Measurements from ENCODE around the gene LINGO3.

Gene LINGO3

DNA sequence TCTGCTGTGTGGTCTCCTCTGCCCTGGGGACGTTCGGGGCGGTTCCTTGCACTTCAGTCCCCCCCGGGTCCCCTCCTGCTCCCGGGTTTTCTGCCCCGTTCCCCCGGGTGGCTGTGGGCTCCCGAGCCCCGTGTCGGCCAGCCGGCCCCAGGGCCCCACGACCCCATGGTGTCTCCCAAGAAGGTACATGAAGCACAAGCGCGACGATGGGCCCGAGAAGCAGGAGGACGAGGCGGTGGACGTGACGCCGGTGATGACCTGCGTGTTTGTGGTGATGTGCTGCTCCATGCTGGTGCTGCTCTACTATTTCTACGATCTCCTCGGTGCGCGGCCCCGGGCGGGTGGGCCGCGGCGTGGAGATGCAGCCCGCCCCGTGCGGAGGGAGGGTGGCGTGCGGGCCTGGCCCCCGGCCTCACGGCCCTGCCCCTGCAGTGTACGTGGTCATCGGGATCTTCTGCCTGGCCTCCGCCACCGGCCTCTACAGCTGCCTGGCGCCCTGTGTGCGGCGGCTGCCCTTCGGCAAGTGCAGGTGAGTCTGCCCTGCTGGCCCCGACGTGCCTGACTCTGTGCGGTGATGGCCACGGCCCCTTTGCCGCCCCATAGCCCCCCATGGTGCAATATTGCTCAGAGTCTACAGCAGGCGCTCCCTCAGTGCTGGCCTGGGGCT is 31.8 kb upstream of the LINGO3 start:
- DNase-seq = no peak

DNA sequence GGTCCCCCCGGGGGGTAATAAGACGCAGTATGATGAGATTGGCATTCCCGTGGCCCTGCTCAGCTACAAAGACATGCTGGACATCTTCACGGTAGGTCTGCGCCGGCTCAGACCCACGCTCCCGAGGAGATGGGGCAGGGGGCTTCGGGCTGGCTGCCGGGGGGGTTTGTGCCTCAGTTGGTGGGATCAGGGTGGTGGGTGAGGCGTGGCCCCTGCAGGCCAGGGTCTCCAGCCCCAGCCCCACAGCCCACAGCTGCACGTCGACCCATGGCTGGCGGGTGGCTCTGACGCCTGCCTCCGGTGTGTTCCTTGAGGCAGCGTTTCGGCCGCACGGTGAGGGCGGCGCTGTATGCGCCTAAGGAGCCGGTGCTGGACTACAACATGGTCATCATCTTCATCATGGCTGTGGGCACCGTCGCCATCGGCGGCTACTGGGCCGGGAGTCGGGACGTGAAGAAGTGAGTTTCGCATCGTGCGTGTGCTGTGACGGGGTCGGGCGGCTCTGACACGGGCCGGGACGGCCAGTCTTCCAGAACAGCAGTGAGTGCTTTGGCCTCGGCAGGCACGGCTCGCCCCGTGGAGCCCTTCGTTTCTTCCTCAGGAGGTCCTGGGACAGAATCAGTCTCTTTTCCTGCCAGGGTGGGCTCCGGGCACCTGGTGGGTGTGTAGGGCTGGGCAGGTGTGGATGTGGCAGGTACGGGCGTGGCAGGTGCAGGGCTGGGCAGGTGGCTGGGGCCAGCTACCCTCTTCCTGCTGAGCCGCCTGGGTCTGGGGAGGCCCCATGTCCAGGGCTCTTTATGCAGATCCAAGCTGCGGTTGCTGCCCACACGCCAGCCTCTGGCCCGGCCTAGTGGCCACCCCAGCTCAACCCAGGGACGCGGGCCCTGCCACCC is 31.0 kb upstream of the LINGO3 start:
- no peak for DNase-seq

DNA sequence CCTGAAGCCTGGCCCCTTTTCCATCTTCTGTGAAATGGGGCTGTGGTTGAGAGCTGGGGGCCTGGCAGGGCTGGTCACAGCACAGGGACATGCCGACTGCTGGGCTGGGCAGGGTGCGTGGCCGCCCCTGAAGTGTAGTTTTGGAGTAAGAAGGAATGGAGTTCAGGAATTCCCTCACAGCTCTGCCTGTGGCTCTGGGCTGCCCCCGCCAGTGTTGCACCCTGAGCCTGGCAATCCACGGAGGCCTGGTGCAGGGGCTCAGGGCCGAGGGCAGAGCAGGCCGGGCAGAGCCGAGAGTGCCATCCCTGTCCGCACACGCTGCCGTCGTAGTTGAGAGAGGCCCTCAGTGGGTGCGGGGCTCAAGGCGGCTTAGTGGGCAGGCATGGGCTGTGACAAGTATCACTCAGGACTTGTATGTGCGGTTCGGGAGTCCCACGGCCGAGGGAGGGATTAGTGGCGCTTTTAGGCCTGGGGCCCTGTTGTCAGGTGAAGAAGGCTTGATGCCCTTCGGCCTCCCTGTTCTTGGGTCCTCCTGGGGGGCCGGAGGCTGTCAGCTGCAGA is 30.2 kb upstream of the LINGO3 start:
- no peak for DNase-seq

DNA sequence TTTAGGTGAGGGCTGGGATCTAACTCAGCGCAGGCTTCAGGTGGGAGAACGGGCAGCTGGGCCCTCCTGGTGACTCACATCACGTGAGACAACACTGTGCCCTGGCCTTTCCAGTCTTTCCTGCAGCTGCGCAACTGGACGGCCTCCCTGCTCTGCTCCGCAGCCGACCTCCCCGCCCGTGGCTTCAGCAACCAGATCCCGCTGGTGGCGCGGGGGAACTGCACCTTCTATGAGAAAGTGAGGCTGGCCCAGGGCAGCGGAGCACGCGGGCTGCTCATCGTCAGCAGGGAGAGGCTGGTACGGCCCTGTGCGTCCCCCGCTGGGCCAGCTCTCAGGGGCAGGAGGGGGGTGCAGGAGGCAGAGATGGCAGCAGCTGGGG is 29.4 kb upstream of the LINGO3 start:
- no peak for DNase-seq

DNA sequence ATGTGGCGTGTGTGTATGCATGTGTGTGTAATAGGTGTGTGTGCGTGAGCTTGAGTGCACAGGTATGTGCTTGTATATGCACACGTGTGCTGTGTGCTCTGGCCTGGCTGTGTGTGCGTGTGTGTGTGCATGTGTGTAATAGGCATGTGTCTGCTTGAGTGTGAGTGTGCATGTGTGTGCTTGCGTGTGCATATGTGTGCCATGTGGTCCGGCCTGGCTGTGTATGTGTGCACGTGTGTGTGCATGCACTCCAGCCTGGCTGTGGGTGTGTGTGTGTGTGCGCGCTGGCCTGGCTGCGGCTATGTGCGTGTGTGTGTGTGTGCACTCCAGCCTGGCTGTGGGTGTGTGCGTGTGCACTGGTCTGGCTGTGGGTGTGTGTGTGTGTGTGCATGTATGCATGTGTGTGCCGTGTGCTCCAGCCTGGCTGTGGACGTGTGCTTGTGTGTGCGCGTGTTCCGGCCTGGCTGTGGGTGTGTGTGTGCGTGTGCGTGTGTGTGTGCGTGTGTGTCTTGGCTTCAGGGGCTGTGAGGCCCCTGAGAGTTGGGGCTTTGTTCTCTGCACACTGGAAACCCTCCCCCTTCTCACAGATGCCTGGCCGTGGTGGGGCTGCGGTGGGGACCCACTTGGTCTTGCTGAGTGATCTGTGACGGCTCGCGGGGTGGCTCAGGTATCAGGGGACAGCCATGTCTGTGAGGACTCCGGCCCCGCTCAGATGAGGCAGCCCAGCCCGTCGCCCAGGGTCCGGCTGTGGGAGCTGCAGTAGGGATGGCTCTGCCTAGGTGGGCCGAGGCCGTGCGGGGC is 28.8 kb upstream of the LINGO3 start:
- no peak for DNase-seq

DNA sequence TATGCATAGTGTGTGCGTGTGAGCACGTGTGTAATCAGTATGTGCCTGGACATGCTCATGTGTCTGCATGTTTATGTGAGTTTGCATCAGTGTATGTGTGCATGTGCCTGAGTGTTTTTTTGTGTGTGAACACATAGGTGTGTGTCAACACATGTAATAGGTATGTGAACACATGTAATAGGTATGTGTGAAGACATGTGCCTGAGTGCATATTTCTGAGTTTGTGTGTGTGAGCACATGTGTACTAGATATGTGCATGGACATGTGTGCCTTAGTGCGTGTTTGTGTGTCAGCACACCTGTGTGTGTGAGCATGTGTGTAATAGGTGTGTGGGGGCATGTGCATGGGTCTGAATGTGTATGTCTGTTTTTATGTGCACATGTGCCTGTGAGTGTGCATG is 27.9 kb upstream of the LINGO3 start:
- DNase-seq = no peak

DNA sequence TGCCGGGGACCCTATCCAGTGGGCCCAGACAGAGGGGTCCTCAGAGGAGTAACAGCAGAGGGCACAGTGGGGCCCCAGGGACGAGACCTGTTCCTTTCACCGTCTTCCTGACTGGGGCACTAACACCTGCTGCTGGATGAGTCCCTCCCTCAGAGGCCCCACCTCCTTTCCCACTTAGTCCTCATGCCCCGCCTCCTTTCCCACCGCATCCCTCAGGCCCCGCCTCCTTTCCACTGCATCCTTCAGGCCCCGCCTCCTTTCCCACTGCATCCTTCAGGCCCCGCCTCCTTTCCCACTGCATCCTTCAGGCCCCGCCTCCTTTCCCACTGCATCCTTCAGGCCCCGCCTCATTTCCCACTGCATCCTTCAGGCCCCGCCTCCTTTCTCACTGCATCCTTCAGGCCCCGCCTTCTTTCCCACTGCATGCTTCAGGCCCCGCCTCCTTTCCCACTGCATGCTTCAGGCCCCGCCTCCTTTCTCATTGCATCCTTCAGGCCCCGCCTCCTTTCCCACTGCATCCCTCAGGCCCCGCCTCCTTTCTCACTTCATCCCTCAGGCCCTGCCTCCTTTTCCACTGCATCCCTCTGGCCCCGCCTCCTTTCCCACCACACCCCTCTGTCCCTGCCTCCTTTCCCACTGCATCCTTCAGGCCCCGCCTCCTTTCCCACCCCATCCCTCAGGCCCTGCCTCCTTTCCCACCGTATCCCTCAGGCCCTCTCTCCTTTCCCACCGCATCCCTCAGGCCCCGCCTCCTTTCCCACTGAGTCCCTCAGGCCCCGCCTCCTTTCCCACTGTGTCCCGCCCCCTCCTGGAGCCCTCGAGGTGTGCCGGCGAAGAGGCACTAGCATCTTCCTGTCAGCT is 27.3 kb upstream of the LINGO3 start:
- DNase-seq = no peak

DNA sequence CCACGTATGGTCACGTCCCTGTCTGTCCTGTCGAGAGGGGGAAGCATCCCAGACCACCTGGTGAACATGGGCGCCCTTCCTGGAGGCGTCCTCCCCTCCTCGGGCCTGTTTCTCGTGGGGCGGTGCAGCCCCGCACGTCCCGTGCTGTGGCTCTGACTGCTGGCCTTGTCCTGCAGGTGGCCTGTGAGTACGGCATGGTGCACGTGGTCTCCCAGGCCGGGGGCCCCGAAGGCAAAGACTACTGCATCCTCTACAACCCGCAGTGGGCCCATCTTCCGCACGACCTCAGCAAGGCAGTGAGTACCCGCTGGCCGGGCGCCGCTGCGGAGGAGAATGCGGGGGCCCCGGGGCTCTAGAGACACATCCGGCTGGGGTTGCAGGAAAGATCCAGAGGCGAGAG is 26.5 kb upstream of the LINGO3 start:
- DNase-seq = no peak

DNA sequence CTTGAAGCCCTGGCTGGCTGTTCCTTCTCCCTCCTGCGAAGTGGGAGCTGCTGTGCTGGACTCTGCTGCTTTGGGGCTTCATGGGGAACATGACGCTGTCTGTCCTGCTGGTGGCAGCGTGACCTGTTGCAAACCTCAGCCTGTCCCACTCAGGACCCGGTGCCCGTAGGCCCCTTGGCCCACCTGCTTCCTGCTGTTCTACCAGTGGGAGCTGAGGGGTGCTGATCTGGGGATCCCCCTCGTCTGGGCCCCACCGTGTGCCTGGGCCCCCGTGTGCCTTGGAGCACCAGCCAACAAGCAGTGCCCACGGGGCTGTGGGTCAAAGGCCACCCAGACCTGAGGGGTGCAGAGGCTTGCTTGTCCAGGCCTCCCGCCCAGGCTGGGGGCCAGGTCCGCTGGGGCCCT is 25.9 kb upstream of the LINGO3 start:
- DNase-seq = no peak

DNA sequence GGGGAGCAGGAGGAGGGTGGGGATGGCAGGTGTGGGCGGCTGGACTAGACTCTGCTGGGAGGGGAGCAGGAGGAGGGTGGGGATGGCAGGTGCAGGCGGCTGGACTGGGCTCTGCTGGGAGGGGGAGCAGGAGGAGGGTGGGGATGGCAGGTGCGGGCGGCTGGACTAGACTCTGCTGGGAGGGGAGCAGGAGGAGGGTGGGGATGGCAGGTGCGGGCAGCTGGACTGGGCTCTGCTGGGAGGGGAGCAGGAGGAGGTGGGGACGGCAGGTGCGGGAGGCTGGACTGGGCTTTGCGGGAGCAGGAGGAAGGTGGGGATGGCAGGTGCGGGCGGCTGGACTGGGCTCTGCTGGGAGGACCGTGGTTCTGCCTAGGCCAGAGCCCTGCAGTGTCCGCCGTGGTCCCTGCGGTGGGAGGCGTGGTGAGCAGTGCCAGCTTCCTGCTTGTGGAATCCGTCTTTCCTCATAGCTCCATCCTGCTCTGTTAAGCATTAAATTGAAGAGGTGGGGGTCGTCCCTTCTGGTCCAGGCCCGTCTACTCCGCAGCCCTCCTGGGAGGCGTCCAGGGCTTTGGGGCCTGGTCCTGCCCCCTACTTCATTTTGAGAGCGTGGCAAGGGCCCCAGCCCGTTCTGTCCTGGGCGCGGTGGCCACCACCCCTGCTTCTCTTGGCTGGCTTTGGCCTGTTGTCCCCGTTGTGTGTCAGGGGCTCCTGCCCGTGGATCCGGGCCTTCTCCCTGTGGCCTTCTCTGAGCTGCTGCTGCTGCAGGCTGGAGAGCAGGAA is 25.3 kb upstream of the LINGO3 start:
- DNase-seq = peak; percentile 81

DNA sequence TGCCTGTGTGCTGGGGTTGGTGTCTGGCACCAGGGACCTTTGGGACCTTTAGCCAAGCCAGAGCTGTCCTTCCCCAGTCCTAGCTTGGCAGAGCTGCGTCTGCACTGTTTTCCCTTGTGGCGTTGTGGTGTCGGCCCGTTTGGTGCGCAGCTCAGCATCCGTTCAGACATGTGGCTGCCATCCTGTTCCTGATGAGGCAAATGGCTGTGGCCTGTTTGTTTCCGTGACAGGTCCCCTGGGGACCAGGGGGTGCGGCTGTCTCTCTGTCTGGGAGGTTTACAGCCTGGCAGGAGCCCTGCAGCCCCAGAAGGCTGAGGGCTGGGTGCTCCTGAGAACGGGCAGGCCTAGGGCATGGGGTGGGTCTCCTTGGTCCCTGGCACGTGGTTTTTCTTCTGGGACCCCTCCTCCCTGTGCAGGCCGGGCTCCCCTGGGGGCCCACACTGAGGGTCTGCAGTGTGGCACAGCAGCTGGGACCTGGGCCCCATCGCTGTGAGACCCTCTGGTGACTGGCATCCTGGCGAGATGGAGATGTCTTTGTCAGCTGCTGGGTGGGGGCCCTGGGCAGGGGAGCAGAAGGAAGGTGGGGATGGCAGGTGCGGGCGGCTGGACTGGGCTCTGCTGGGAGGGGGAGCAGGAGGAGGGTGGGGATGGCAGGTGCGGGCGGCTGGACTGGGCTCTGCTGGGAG is 24.5 kb upstream of the LINGO3 start:
- peak; percentile 41 for DNase-seq

DNA sequence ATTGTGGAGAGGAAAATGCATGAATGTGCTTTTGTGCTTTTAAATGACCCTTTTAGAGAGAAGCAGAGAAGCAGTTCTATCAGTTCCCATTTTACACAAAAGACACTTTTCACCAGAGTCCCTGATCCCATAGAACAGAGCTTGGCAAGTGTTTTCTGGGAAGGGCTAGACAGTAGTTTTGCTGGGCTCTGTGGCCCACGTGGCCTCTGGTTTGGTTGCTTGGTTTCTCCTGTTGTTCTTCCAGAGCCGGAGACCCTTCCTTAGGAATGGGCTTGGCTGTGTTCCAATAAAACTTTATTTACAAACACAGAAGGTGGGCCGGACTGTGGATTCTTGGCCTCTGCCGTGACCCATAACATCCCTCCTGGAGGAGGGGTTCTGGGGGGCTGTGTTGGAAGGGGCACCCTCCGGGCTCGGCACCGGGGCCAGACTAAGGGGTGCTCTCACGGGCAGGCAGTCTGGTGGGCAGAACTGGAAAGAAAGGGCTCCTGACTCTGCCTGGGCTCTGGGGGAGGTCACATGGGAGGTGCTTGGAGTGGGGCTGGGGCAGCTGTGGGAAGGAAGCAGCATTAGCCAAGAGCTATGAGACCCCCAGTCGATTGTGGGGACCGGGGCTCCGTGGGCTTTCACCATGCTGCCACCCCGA is 23.8 kb upstream of the LINGO3 start:
- DNase-seq = no peak

DNA sequence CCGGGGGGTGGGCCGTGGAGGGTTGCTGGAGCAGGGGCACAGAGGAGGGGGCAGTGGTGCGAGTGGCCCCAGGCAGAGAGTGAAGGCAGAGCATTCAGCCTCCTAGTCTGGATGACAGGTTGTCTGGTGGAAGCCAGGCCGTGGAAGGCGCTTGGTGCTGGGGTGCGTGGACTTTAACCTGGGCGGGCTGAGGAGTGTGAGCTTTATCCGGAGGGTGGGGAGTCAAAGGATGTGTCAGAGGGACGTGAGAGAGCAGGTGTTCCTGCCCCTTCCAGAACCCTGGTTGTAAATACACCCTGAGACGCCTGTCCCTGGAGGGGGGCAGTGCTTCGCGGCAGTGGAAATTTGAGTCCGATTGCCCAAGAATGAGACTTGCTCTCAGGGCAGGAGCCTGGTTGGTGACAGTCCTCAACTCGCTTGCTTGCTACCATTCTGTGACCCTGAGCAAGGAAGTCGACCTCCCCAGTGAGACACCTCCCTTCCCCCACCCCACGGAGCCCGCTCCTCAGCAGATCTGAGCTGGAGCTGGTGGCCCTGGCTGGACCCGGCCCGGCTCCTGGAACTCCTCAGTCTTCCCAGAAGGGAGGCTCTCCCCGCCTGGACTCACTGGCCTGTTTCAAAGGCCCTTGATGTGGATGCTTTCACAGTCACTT is 22.8 kb upstream of the LINGO3 start:
- DNase-seq = no peak

DNA sequence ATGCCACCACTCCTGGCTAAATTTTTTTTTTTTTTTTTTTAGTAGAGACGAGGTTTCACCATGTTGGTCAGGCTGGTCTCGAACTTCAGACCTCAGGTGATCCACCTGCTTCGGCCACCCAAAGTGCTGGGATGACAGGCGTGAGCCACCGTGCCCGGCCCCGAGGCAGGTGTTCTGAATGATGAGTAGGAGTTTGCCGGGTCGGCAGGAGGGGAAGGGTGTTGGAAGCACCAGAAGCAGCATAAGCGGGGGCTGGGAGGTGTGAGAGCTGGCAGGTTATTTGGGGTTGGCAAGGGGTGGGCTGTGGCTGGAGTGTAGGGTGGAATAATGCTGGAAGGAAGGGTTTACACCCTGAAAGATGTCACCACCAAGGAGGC is 22.3 kb upstream of the LINGO3 start:
- DNase-seq = no peak

DNA sequence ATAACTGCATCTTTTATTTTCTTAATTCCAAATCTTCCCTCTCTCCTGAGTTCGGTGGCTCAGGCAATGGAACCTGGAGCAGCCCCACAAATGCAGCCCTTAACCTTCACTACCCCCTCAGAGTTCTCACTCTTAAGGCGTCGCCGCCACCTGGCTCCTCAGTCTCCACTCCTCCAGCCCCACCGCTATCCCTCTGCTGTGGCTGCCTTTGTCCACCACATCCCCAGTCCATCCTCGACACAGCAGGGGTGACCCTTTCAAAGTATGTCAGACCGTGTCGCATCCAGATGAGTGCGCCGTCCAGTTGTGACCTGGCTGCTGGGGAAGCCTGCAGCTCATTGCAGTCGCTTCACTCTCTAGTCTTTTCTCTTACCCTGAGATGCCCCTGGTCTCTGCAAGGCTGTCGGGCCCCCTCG is 21.6 kb upstream of the LINGO3 start:
- DNase-seq = no peak

DNA sequence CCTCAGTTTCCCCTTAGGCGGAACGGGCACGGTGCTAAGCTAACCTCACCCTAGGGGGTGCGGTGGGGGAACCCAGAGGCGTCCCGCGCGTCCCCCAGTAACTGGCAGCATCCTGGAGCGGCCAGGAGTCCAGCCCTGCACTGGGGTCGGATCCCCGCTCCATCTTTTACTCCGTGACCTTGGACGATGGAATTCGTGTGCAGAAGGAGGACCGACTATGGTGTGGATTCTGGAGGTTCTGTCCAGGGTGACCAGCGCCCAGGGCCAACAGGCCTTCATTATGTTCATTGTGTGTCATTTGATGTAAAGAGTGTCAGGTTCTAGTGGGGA is 21.2 kb upstream of the LINGO3 start:
- no peak for DNase-seq

DNA sequence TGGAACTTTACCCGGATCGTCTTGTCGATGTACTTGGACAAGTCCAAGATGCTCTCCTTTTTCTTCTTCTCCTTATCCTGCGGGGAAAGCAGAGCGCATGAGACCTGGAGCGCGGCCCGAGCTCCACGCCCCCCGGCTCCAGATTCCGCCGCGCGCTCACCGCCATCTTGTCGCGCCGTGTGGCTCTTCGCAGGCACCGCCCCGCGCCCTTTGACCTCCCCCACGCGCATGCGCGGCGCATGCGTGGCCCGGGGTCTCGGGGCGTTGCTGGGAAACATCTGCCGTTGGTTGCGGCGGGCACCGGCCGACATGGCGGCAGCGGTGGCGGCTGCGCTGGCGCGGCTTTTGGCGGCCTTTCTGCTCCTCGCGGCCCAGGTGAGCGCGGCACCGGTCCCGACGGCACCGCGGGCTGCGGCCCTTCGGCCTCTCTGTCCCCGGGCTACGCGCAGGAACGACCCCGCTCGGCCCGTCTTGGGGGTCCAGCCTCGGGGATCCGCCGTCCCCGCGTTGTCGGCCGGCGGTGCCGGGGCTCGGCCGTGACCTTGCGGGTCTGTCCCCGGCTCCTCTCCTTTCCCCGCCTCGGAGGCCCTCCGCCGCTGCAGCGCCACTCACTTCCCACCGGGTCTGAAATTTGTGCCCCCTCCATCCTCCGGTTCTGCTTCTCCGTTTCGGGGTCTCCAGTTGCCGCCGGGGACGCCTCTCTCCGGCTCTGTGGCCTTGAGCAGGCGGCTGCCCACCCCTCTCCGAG is 20.6 kb upstream of the LINGO3 start, which contains the start of the genes LSM7 and SPPL2B:
Gene LSM7, minus strand, starts transcription at position 186 of the 748 bp plus-strand sequence. Its CDS starts 20 bp downstream, at position 166.
Gene SPPL2B, plus strand, starts transcription at position 284 of the 748 bp plus-strand sequence. Its CDS starts 26 bp downstream, at position 310.
- peak; percentile 94 for DNase-seq

DNA sequence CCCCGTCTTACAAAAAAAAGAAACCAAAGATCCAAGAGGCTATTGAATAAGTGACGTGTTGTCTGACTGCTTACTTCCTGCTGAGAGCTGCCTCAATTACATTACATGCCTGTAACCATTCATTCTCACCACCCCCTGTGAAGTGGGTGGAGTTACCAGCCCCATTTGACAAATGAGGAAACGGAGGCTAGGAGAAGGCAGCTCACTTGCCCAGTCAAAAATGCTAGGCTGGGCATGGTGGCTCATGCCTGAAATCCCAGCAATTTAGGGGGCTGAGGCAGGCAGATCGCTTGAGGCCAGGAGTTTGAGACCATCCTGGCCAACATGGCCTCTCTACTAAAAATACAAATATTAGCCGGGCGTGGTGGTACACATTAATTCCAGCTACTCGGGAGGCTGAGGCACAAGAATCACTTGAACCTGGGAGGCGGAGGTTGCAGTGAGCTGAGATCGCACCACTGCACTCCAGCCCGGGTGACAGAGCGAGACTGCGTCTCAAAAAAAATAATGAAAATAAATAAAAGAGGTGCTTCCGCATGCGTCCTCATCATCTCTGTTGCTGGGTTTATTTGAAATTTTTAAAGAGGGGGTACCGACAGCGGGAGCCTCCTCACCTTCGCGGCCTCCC is 19.9 kb upstream of the LINGO3 start:
- peak; percentile 72 for DNase-seq
